Measurements from ENCODE around the gene BTBD19. TPM values are rescaled to one million over a fixed set of nuclear protein-coding genes. Genes with fewer than 3 reads are reported as not detected.

BTBD19 gene
- total and polyA plus RNA-seq, 2 donors (not counting 1 experiment from before 2014, with no cell fraction given): 0.75 to 2.3 TPM

DNA sequence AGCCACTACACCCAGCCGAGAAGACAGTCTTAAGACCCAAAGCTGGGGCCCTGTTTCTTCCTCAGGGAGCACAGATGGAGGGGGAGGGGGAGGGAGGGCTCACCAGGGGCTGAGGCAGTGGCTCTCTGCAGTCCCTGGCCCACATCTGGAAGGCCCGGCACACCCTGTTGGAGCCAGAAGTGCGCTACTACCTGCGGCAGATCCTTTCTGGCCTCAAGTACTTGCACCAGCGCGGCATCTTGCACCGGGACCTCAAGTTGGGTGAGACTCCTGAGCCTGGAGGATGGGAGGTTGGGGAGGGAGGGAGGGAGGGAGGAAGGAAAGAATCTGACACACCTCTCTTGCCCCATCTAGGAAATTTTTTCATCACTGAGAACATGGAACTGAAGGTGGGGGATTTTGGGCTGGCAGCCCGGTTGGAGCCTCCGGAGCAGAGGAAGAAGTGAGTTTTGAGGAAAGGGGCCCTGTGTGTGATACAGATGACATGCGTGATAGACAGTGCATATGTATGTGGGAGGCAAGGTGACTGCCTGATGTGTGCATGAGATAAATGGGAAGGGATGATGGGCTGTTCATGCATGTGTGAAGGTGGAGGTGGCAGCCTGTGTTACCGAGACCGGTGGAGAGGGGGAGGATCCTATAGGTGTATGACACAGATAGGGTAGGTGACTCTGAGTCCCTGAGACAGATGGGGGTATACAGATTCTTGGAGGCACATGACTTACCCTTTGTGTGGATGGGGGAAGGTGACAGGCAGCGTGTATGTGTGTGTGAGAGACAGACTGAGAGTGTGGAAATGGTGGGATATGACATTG, 6.6 kb upstream of the BTBD19 start:
- Histone ChIP-seq H3K36me3 (replicated peaks in 1 of 2; ENCODE audit: control extremely low read depth in 1 of 2, control insufficient read depth in 1 of 2, extremely low read depth in 1 of 2, insufficient read depth in 2 of 2, low read length in 1 of 2) (peaks cover 0 to 20% of the 10 kb centered on the region in 2 experiments), H3K9ac (ENCODE audit: low read length) (no peak overlapping the region), H2AFZ (ENCODE audit: insufficient read depth, low read depth, low read length, poor library complexity, severe bottlenecking) (no peak overlapping the region), H3K79me2 (ENCODE audit: control insufficient read depth, insufficient read depth, low read length) (peaks cover 5% of the 10 kb centered on the region), H3K9me3 (ENCODE audit: control extremely low read depth in 1 of 3, control insufficient read depth in 2 of 3, insufficient read depth in 1 of 3, low read length in 2 of 3) (peaks cover 0 to 3% (median 0%) of the 10 kb centered on the region in 3 donors), H3K27me3 (replicated peaks in 1 of 4; ENCODE audit: control extremely low read depth in 1 of 4, control insufficient read depth in 3 of 4, insufficient read depth in 4 of 4, low read length in 3 of 4) (no peaks in the 10 kb centered on the region), H4K20me1 (ENCODE audit: control insufficient read depth, insufficient read depth, low read length, poor library complexity, severe bottlenecking) (no peaks in the 10 kb centered on the region), H3K4me2 (replicated peaks; ENCODE audit: low read depth, low read length, poor library complexity, severe bottlenecking) (peak overlapping the region; percentile 100), H3K4me1 (ENCODE audit: control insufficient read depth in 2 of 2, insufficient read depth in 2 of 2, low read length in 2 of 2) (peaks cover 16 to 41% of the 10 kb centered on the region in 2 donors), H3K27ac (ENCODE audit: low read length in 2 of 2) (peak overlapping the region in 1 of 2 donors; percentile 54), H3K4me3 (ENCODE audit: control extremely low read depth in 1 of 5, extremely low read depth in 1 of 5, insufficient read depth in 1 of 5, low read depth in 2 of 5, low read length in 4 of 5) (peak overlapping the region in 1 of 5 experiments; percentile 51)
- ATAC-seq (ENCODE audit: low read depth) (no peak), DNase-seq (peak; percentile 39)
- Mint-ChIP-seq H3K27me3 (no peaks in the 10 kb centered on the region), H3K9me3 (ENCODE audit: insufficient read depth) (no peaks in the 10 kb centered on the region), H3K27ac (peak overlapping the region; percentile 16), H3K4me3 (peak overlapping the region; percentile 70), H3K4me1 (peaks cover 34% of the 10 kb centered on the region)
- WGBS (ENCODE audit: insufficient coverage): 62% methylated on average over 8 of the region's 13 CpGs
- ChIA-PET CTCF (interaction anchor here (0.6 to 4.2 kb wide), 4 partner anchors 7 to 26 kb away, joined by 3 to 70 read pairs (median 42); partner anchors contain the start of genes BEST4, BTBD19 and RPS8), POLR2A (interaction anchor here (1.0 to 2.6 kb wide), 5 partner anchors 8 to 80 kb away, joined by 4 to 61 read pairs (median 14); no protein-coding TSS in a partner anchor)
- intact Hi-C loops (cut with micrococcal nuclease): loop anchor here (2.0 kb wide), 6 partner anchors 15 to 689 kb away; partner anchors contain the start of genes KIF2C, RNU5D-1, TESK2 and UROD
- TF ChIP-seq EZH2 (IDR thresholded peaks at IDR 0.05; ENCODE audit: borderline replicate concordance, insufficient read depth, low read depth, low read length, poor library complexity, severe bottlenecking) (no peak), CTCF (IDR thresholded peaks at IDR 0.05) (no peak)
